SJSA1 (cell line): Measurements from ENCODE around the gene RC3H2. TPM values are rescaled to one million over a fixed set of nuclear protein-coding genes. Genes with fewer than 3 reads are reported as not detected.
"Not testable (repeated sequence)": the region's sequence is repeated elsewhere in the genome, so short reads cannot be mapped to it uniquely, and the experiment has no call there.

ENCODE experiments used
- DNase-seq, 2 experiments: peaks; one replicate each; pipeline ENCODE4 v3.0.0-alpha.2; 2015 to 2020; ENCODE audit warnings: low spot score in 2 of 2, low read depth in 1 of 2
- H3K27ac ChIP-seq: fragments of 250-450 bp; sonication (Bioruptor Pico); 2 replicates; pipeline ENCODE4 v1.5.1; 2020; ENCODE audit warnings: mild to moderate bottlenecking, moderate library complexity
- H3K27me3 ChIP-seq: fragments of 250-450 bp; sonication (Bioruptor Pico); replicated peaks from 2 replicates; pipeline ENCODE4 v1.5.1; 2020; ENCODE audit warnings: mild to moderate bottlenecking, moderate library complexity
- H3K36me3 ChIP-seq: fragments of 250-450 bp; sonication (Bioruptor Pico); 2 replicates; pipeline ENCODE4 v1.5.1; 2020; ENCODE audit warnings: mild to moderate bottlenecking
- H3K4me1 ChIP-seq: fragments of 250-450 bp; sonication (Bioruptor Pico); replicated peaks from 2 replicates; pipeline ENCODE4 v1.6.1; 2021; ENCODE audit warnings: mild to moderate bottlenecking
- H3K4me3 ChIP-seq: fragments of 250-450 bp; sonication (Bioruptor Pico); 2 replicates; pipeline ENCODE4 v1.5.1; 2020; ENCODE audit warnings: mild to moderate bottlenecking
- H3K9me3 ChIP-seq: fragments of 250-450 bp; sonication (Bioruptor Pico); replicated peaks from 2 replicates; pipeline ENCODE4 v1.5.1; 2020; ENCODE audit warnings: mild to moderate bottlenecking
- total RNA-seq: library from RNA; depleted of rRNA; stranded (reverse); fragments of >200 nt; shearing (Covaris generic); gene quantifications from 2 replicates; pipeline ENCODE4 v1.2.3, GENCODE V29; 2014

The RC3H2 gene
- total RNA-seq, 1 experiment from 2014 or later, result 41.1 TPM

GRCh38 chr9:122846371-122846940 is 58.7 kb downstream of the RC3H2 start:
- Histone ChIP-seq H3K4me1 (no peaks in the 10 kb centered on the region), H3K27me3 (no peaks in the 10 kb centered on the region), H3K4me3 (no peak overlapping the region), H3K36me3 (peaks cover 39% of the 10 kb centered on the region), H3K27ac (no peak overlapping the region), H3K9me3 (no peaks in the 10 kb centered on the region)
- no peak for DNase-seq

- H3K27ac ChIP-seq, result no peak overlapping the region
Measured at GRCh38 chr9:122845116-122845515, 60.0 kb downstream of the RC3H2 start.

GRCh38 chr9:122844137-122844536 is 61.0 kb downstream of the RC3H2 start:
- DNase-seq, result no peak
- Histone ChIP-seq H3K4me1 (no peaks in the 10 kb centered on the region), H3K36me3 (peaks cover 26% of the 10 kb centered on the region), H3K9me3 (no peaks in the 10 kb centered on the region), H3K27ac (no peak overlapping the region), H3K4me3 (no peak overlapping the region), H3K27me3 (no peaks in the 10 kb centered on the region)

More at GRCh38 chr9:122845116-122845515, 60.0 kb downstream of the RC3H2 start:
- Histone ChIP-seq H3K36me3 (peaks cover 30% of the 10 kb centered on the region), H3K9me3 (no peaks in the 10 kb centered on the region), H3K27me3 (no peaks in the 10 kb centered on the region), H3K4me1 (no peaks in the 10 kb centered on the region), H3K4me3 (no peak overlapping the region)
- DNase-seq, result no peak

- H3K4me3 ChIP-seq, result no peak overlapping the region
- H3K36me3 ChIP-seq, result peaks cover 9% of the 10 kb centered on the region
- no peak overlapping the region for H3K27ac ChIP-seq
- no peaks in the 10 kb centered on the region for H3K9me3 ChIP-seq
- no peak for DNase-seq
- H3K4me1 ChIP-seq, result no peaks in the 10 kb centered on the region
- H3K27me3 ChIP-seq, result no peaks in the 10 kb centered on the region
Measured at GRCh38 chr9:122841501-122841900, 63.7 kb downstream of the RC3H2 start.

GRCh38 chr9:122838441-122838840 is 66.7 kb downstream of the RC3H2 start:
- not testable (repeated sequence) for H3K4me3 ChIP-seq, H3K36me3 ChIP-seq, H3K27me3 ChIP-seq, H3K9me3 ChIP-seq, H3K4me1 ChIP-seq, DNase-seq, H3K27ac ChIP-seq

GRCh38 chr9:122837266-122837850 is 67.8 kb downstream of the RC3H2 start:
- H3K4me3 ChIP-seq, result no peak overlapping the region
- H3K27ac ChIP-seq, result no peak overlapping the region
- no peaks in the 10 kb centered on the region for H3K9me3 ChIP-seq
- no peaks in the 10 kb centered on the region for H3K27me3 ChIP-seq
- no peak for DNase-seq
- no peaks in the 10 kb centered on the region for H3K4me1 ChIP-seq
- H3K36me3 ChIP-seq, result no peaks in the 10 kb centered on the region

GRCh38 chr9:122835313-122835731 is 69.8 kb downstream of the RC3H2 start:
- Histone ChIP-seq H3K27ac (no peak overlapping the region), H3K4me1 (no peaks in the 10 kb centered on the region), H3K4me3 (no peak overlapping the region), H3K36me3 (no peaks in the 10 kb centered on the region), H3K27me3 (no peaks in the 10 kb centered on the region), H3K9me3 (no peaks in the 10 kb centered on the region)
- DNase-seq, result no peak

- Histone ChIP-seq H3K9me3 (no peaks in the 10 kb centered on the region), H3K27ac (no peak overlapping the region), H3K27me3 (no peaks in the 10 kb centered on the region), H3K4me3 (no peak overlapping the region), H3K4me1 (peaks cover 5% of the 10 kb centered on the region), H3K36me3 (no peaks in the 10 kb centered on the region; the same call in 1 of the 2 replicates)
- DNase-seq, result no peak
Measured at GRCh38 chr9:122832194-122832593, 73.0 kb downstream of the RC3H2 start.

- not testable (repeated sequence) for H3K9me3 ChIP-seq, H3K27me3 ChIP-seq, DNase-seq
- Histone ChIP-seq H3K27ac (peak overlapping the region; percentile 68), H3K4me1 (peaks cover 12% of the 10 kb centered on the region), H3K36me3 (peaks cover 11% of the 10 kb centered on the region), H3K4me3 (peak overlapping the region; percentile 71)
Measured at GRCh38 chr9:122828965-122829284, 76.2 kb downstream of the RC3H2 start.

- no peaks in the 10 kb centered on the region for H3K9me3 ChIP-seq
- no peak for DNase-seq
- H3K27me3 ChIP-seq, result no peaks in the 10 kb centered on the region
- H3K4me3 ChIP-seq, result peak overlapping the region; percentile 71
- peaks cover 12% of the 10 kb centered on the region for H3K4me1 ChIP-seq
- H3K36me3 ChIP-seq, result peaks cover 19% of the 10 kb centered on the region
- H3K27ac ChIP-seq, result 0 out of 2 replicates have a peak overlapping the region, but pooled peaks have one; percentile 68
Measured at GRCh38 chr9:122827761-122828093, 77.4 kb downstream of the RC3H2 start.

- H3K4me1 ChIP-seq, result peaks cover 24% of the 10 kb centered on the region
- H3K27ac ChIP-seq, result no peak overlapping the region
- no peak for DNase-seq
- H3K27me3 ChIP-seq, result no peaks in the 10 kb centered on the region
- no peaks in the 10 kb centered on the region for H3K9me3 ChIP-seq
- H3K36me3 ChIP-seq, result peaks cover 40% of the 10 kb centered on the region
- H3K4me3 ChIP-seq, result no peak overlapping the region
Measured at GRCh38 chr9:122822938-122823337, 82.2 kb downstream of the RC3H2 start.

- no peak for DNase-seq
- Histone ChIP-seq H3K4me1 (peaks cover 20% of the 10 kb centered on the region), H3K4me3 (no peak overlapping the region), H3K9me3 (no peaks in the 10 kb centered on the region), H3K27ac (no peak overlapping the region), H3K36me3 (peaks cover 45% of the 10 kb centered on the region), H3K27me3 (no peaks in the 10 kb centered on the region)
Measured at GRCh38 chr9:122822056-122822455, 83.1 kb downstream of the RC3H2 start.

GRCh38 chr9:122821278-122821943 is 83.7 kb downstream of the RC3H2 start:
- no peaks in the 10 kb centered on the region for H3K9me3 ChIP-seq
- DNase-seq, result no peak

GRCh38 chr9:122820490-122820845 is 84.7 kb downstream of the RC3H2 start:
- Histone ChIP-seq H3K27ac (0 out of 2 replicates have a peak overlapping the region, but pooled peaks have one; percentile 43), H3K27me3 (no peaks in the 10 kb centered on the region), H3K4me1 (peaks cover 15% of the 10 kb centered on the region), H3K36me3 (peaks cover 40% of the 10 kb centered on the region), H3K4me3 (no peak overlapping the region), H3K9me3 (no peaks in the 10 kb centered on the region)
- no peak for DNase-seq

More at GRCh38 chr9:122821278-122821943, 83.7 kb downstream of the RC3H2 start:
- Histone ChIP-seq H3K36me3 (peaks cover 48% of the 10 kb centered on the region), H3K4me1 (peaks cover 15% of the 10 kb centered on the region), H3K27ac (no peak overlapping the region), H3K4me3 (no peak overlapping the region), H3K27me3 (no peaks in the 10 kb centered on the region)
